H9 (cell line): ENCODE data around the gene SPATA2. TPM values are rescaled to one million over a fixed set of nuclear protein-coding genes. Genes with fewer than 3 reads are reported as not detected.

Experiments used
- DNase-seq: peaks from one replicate; pipeline ENCODE4 v3.0.0-alpha.2; 2017
- H2AFZ ChIP-seq: one replicate; pipeline ENCODE4 v1.6.1; 2013; ENCODE audit warnings: mild to moderate bottlenecking, low read length, control low read depth, moderate library complexity
- H2AK5ac ChIP-seq: 2 replicates; pipeline ENCODE4 v1.6.1; 2013; ENCODE audit warnings: low read length, control low read depth, mixed read lengths; ENCODE audit not compliant: insufficient read length
- H2BK120ac ChIP-seq: one replicate; pipeline ENCODE4 v1.6.1; 2013; ENCODE audit warnings: low read depth, mild to moderate bottlenecking, low read length, control low read depth, inconsistent platforms; ENCODE audit not compliant: poor library complexity, severe bottlenecking
- H2BK12ac ChIP-seq: 2 replicates; pipeline ENCODE4 v1.6.1; 2013; ENCODE audit warnings: low read length, control low read depth, mixed read lengths, low read depth; ENCODE audit not compliant: insufficient read length
- H2BK15ac ChIP-seq: 2 replicates; pipeline ENCODE4 v1.6.1; 2013; ENCODE audit warnings: low read depth, low read length, control low read depth
- H2BK20ac ChIP-seq: one replicate; pipeline ENCODE4 v1.6.1; 2013; ENCODE audit warnings: low read depth, mild to moderate bottlenecking, low read length, control low read depth, inconsistent platforms; ENCODE audit not compliant: poor library complexity, severe bottlenecking
- H2BK5ac ChIP-seq: 2 replicates; pipeline ENCODE4 v1.6.1; 2013; ENCODE audit warnings: low read length, control low read depth, mixed read lengths; ENCODE audit not compliant: insufficient read length
- H3K14ac ChIP-seq: 2 replicates; pipeline ENCODE4 v1.6.1; 2013; ENCODE audit warnings: low read length, control low read depth; ENCODE audit not compliant: insufficient read depth
- H3K18ac ChIP-seq: 2 replicates; pipeline ENCODE4 v1.6.1; 2013; ENCODE audit warnings: low read depth, mild to moderate bottlenecking, mixed read lengths, low read length, control low read depth; ENCODE audit not compliant: insufficient read length
- H3K23ac ChIP-seq: 2 replicates; pipeline ENCODE4 v1.6.1; 2013; ENCODE audit warnings: low read length, control low read depth, mixed read lengths, low read depth; ENCODE audit not compliant: insufficient read length
- H3K23me2 ChIP-seq: 2 replicates; pipeline ENCODE4 v1.6.1; 2013; ENCODE audit warnings: low read depth, mild to moderate bottlenecking, mixed read lengths, low read length, control low read depth; ENCODE audit not compliant: insufficient read length, poor library complexity, severe bottlenecking
- H3K27ac ChIP-seq: 2 replicates; pipeline ENCODE4 v1.5.1; 2013; ENCODE audit warnings: low read length, control low read depth, mixed read lengths, low read depth; ENCODE audit not compliant: insufficient read length
- H3K27me3 ChIP-seq: 2 replicates; pipeline ENCODE4 v1.6.1; 2013; ENCODE audit warnings: low read length, control low read depth, inconsistent platforms; ENCODE audit not compliant: insufficient read depth
- H3K4ac ChIP-seq: 2 replicates; pipeline ENCODE4 v1.6.1; 2013; ENCODE audit warnings: low read depth, mild to moderate bottlenecking, control low read depth, inconsistent platforms, low read length, moderate library complexity
- H3K4me1 ChIP-seq: 2 replicates; pipeline ENCODE4 v1.6.1; 2013; ENCODE audit warnings: low read length, control low read depth, inconsistent platforms; ENCODE audit not compliant: insufficient read depth
- H3K4me2 ChIP-seq: 2 replicates; pipeline ENCODE4 v1.6.1; 2013; ENCODE audit warnings: low read length, control low read depth, mixed read lengths; ENCODE audit not compliant: insufficient read length, insufficient read depth
- H3K56ac ChIP-seq: 2 replicates; pipeline ENCODE4 v1.6.1; 2013; ENCODE audit warnings: low read depth, mild to moderate bottlenecking, mixed read lengths, low read length, control low read depth; ENCODE audit not compliant: insufficient read length
- H3K79me1 ChIP-seq: 2 replicates; pipeline ENCODE4 v1.6.1; 2013; ENCODE audit warnings: low read depth, mild to moderate bottlenecking, moderate library complexity, low read length, control low read depth, inconsistent platforms; ENCODE audit not compliant: insufficient read depth, poor library complexity, severe bottlenecking
- H3K79me2 ChIP-seq: 2 replicates; pipeline ENCODE4 v1.6.1; 2013; ENCODE audit warnings: low read length, control low read depth, inconsistent platforms; ENCODE audit not compliant: insufficient read depth
- H3K9ac ChIP-seq: 2 replicates; pipeline ENCODE4 v1.6.1; 2013; ENCODE audit warnings: low read length, control low read depth, mixed read lengths; ENCODE audit not compliant: insufficient read length; ENCODE audit errors: extremely low read depth
- H3K9me3 ChIP-seq: one replicate; pipeline ENCODE4 v1.6.1; 2013; ENCODE audit warnings: low read depth, low read length, inconsistent platforms; ENCODE audit not compliant: control insufficient read depth
- H3T11ph ChIP-seq: one replicate; pipeline ENCODE4 v1.6.1; 2013; ENCODE audit warnings: mild to moderate bottlenecking, low read length, control low read depth, inconsistent platforms
- H4K20me1 ChIP-seq: one replicate; pipeline ENCODE4 v1.6.1; 2013; ENCODE audit not compliant: control insufficient read depth, insufficient read length, insufficient read depth
- H4K5ac ChIP-seq: 2 replicates; pipeline ENCODE4 v1.6.1; 2013; ENCODE audit warnings: low read depth, mild to moderate bottlenecking, mixed read lengths, low read length, control low read depth; ENCODE audit not compliant: insufficient read length
- H4K8ac ChIP-seq: replicated peaks from 2 replicates; pipeline ENCODE4 v1.6.1; 2013; ENCODE audit warnings: low read length, control low read depth, mixed read lengths, low read depth; ENCODE audit not compliant: insufficient read length
- H4K91ac ChIP-seq: 2 replicates; pipeline ENCODE4 v1.6.1; 2013; ENCODE audit warnings: low read depth, mild to moderate bottlenecking, moderate library complexity, mixed read lengths, low read length, control low read depth; ENCODE audit not compliant: insufficient read length
- H3K27ac Mint-ChIP-seq, 3 experiments: 2 replicates in 2 of 3; 3 replicates in 1 of 3; pipeline ENCODE4 v1.8.0; 2020 to 2021; ENCODE audit warnings: mixed read lengths in 3 of 3, mild to moderate bottlenecking in 1 of 3, moderate library complexity in 1 of 3
- H3K27me3 Mint-ChIP-seq: 2 replicates; pipeline ENCODE4 v1.8.0; 2021; ENCODE audit warnings: low read depth, mild to moderate bottlenecking, moderate library complexity, mixed read lengths
- H3K36me3 Mint-ChIP-seq, 3 experiments: 2 replicates in 2 of 3; 3 replicates in 1 of 3; pipeline ENCODE4 v1.8.0; 2020 to 2021; ENCODE audit warnings: low read depth in 3 of 3, mixed read lengths in 3 of 3; ENCODE audit not compliant: insufficient read depth in 1 of 3
- H3K4me1 Mint-ChIP-seq, 2 experiments: 2 replicates each; pipeline ENCODE4 v1.8.0; 2020; ENCODE audit warnings: mixed read lengths in 2 of 2
- H3K4me3 Mint-ChIP-seq, 2 experiments: 2 replicates in 1 of 2; 3 replicates in 1 of 2; pipeline ENCODE4 v1.8.0; 2020 to 2021; ENCODE audit warnings: mild to moderate bottlenecking in 2 of 2, mixed read lengths in 2 of 2, moderate library complexity in 1 of 2
- H3K9me3 Mint-ChIP-seq, 2 experiments: 2 replicates in 1 of 2; 3 replicates in 1 of 2; pipeline ENCODE4 v1.8.0; 2020; ENCODE audit warnings: mild to moderate bottlenecking in 2 of 2, mixed read lengths in 2 of 2, moderate library complexity in 1 of 2
- CTCF ChIP-seq: fragments of 200-600 bp; sonication (generic); conservative IDR thresholded peaks from 3 replicates; pipeline ENCODE4 v1.8.0; 2021; ENCODE audit warnings: antibody characterized with exemption, mild to moderate bottlenecking
- WGBS: extraction: QIAGEN DNeasy Blood & Tissue Kit; methylation state at CpG from one replicate; pipeline ENCODE4 v1.1.7; 2013; ENCODE audit warnings: missing lambda C conversion rate, low lambda C conversion rate, mixed read lengths; ENCODE audit not compliant: insufficient read length; ENCODE audit errors: extremely low coverage; 5-methylcytosine and 5-hydroxymethylcytosine counted together
- total RNA-seq: library from RNA; stranded (reverse); gene quantifications from 2 replicates; pipeline ENCODE4 v1.2.1, GENCODE V29; 2021

The SPATA2 gene
- total RNA-seq, 1 experiment from 2014 or later = 9.6 TPM

GRCh38 chr20:49889935-49890333, 25.4 kb downstream of the SPATA2 start:
- Histone ChIP-seq H3K23ac (no peak overlapping the region), H2BK5ac (no peak overlapping the region), H3K4me1 (no peaks in the 10 kb centered on the region), H3T11ph (no peak overlapping the region), H4K20me1 (no peaks in the 10 kb centered on the region), H3K27ac (no peak overlapping the region), H2AK5ac (no peak overlapping the region), H2BK20ac (no peak overlapping the region), H2BK120ac (no peak overlapping the region), H3K4me2 (no peak overlapping the region), H3K9me3 (no peaks in the 10 kb centered on the region), H3K79me2 (no peaks in the 10 kb centered on the region), H3K14ac (no peak overlapping the region), H3K56ac (no peak overlapping the region), H2BK12ac (no peak overlapping the region), H4K5ac (no peak overlapping the region), H4K91ac (no peak overlapping the region), H3K27me3 (no peaks in the 10 kb centered on the region), H3K18ac (no peak overlapping the region), H3K23me2 (no peaks in the 10 kb centered on the region), H3K79me1 (no peaks in the 10 kb centered on the region), H4K8ac (no peak overlapping the region), H3K9ac (no peak overlapping the region), H3K4ac (no peak overlapping the region), H2BK15ac (no peak overlapping the region), H2AFZ (no peak overlapping the region)
- Mint-ChIP-seq H3K4me3 (no peak overlapping the region; a peak in 1 of 5 replicates), H3K9me3 (no peaks in the 10 kb centered on the region), H3K4me1 (peaks cover 28 to 51% of the 10 kb centered on the region in 2 experiments), H3K36me3 (peaks cover 3 to 10% (median 9%) of the 10 kb centered on the region in 3 experiments; a peak in 4 of 7 replicates), H3K27ac (no peak overlapping the region), H3K27me3 (peaks cover 1% of the 10 kb centered on the region)
- no CpG with 5 or more reads among the region's 9 CpGs for whole genome bisulfite sequencing
- DNase-seq = no peak
- TF ChIP-seq CTCF = peak; percentile 64
